NCI-H1105 treated with DMSO at 0.1 percent for 48 hours (cell line): Measurements from ENCODE around the gene AGAP5.

Experiments
- DNase-seq: peaks from one replicate; lab custom pipeline; 2025; lab: John Stamatoyannopoulos, UW

Gene AGAP5

DNA sequence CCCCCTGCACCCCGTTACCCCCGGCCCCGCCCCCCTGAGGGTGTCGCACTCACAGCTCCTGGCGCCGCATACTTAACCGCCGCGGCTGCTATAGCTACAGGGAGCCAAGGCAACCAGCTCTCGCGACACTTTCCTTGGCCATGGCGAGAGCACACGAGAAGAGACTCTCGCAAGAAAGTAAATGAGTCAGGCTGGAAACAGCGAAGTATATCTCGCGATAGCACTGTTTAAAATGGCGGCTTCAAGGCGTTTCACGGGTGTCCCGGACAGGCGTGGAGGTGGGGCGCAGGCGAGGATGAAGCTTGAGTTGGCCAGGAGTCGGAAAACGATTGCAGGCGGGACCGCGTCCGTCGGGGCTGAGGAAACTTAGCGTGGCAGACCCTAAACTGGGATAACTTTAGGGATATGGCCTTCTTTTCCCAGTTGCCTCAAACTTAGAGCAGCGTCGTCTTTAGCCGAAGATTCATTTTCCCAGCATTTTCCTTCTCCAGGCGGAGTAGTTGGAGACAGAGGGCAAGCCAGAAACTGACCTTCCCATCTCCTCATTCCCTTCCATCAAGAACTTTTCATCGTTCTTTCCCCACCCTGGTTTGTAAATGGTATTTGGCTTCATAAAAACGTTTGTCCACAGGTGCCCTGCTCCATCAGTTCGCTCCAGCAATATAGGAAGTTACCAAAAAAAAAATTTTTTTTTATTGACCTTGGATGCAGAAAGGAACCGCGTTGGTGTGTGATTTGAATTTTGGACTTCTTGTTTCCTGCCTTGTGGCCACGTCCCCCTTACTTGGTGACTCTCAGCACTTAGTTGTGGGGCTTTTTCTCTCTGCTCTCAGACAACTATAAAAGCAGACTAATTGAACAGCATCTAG lies 71.8 kb downstream of the AGAP5 start:
- DNase-seq: peak; percentile 90

DNA sequence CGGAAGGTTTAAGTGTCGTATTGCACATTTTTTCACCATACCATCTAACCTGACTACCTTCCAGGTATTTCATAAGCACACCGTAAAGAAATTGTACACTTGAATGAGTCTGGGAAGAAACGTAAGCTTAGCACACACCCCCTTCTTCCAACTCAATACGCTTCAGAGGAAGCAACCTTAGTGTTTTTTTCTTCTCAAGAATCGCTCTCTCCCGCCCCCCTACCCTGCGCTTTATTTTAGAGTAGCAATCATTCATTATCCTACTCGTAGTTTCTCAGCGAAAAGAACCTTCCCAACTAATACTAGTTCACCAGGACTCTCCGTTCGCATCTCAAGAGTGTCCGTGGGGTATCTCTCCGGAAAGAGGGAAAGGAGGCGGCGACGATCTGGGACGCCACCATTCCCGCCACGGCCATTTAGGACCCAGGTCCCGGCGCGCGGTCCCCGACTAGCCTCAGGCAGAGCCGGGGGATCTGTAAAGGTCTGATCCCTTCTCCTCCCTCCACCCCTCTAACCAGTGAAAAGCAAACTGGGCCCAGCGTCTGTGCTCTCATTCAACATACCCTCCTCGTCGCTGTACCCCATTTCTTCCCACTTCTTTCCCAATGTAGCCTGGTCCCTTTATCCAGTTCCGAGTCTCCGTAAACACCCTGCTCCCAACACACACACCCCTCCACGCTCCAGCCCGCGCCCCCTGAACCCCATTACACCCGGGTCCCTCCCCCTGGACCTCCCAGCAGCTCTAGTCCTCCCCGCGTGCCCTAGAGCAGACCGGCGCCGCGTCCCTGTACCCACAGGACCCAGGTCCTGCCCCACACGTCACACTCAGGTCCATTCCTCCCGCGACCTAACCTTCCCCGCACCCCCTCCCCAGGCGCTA lies 72.7 kb downstream of the AGAP5 start:
- DNase-seq: peak; percentile 34
